Endothelial cell of umbilical vein (primary cell): Measurements from ENCODE around the gene SLC7A4. TPM values are rescaled to one million over a fixed set of nuclear protein-coding genes. Genes with fewer than 3 reads are reported as not detected.

Source experiments
- BruUV-seq: library from RNA; stranded (reverse); fragments of 400-500 nt; replicated peaks from 2 replicates; lab custom pipeline; 2021; lab: Mats Ljungman, UMichigan
- CTCF ChIA-PET: fragments of 300-600, 350-600 bp; sonication (Branson Sonifier 250); formaldehyde crosslinking; loops from one replicate; lab custom pipeline; 2021; ENCODE audit warnings: antibody characterized with exemption, inconsistent platforms; lab: Charles Lee
- POLR2A ChIA-PET: fragments of 300-600, 350-600 bp; sonication (Branson Sonifier 250); formaldehyde crosslinking; loops from one replicate; lab custom pipeline; 2021; ENCODE audit warnings: antibody characterized with exemption, inconsistent platforms; lab: Charles Lee
- DNase-seq: peaks from one replicate; pipeline ENCODE4 v3.0.0-alpha.2; 2011; ENCODE audit warnings: low read depth, low spot score
- FAIRE-seq: peaks from 2 replicates; lab custom pipeline; 2011; peaks lifted over from hg19 to GRCh38; lab: Jason Lieb, UNC
- H2AFZ ChIP-seq: 2 replicates; pipeline ENCODE4 v1.6.0; 2012; ENCODE audit warnings: low read depth, low read length, control low read depth, inconsistent platforms
- H3K27ac ChIP-seq: 2 replicates; pipeline ENCODE4 v1.5.1; 2011; ENCODE audit warnings: low read depth, mild to moderate bottlenecking, control low read depth, low read length, moderate library complexity; ENCODE audit not compliant: insufficient read depth
- H3K27me3 ChIP-seq, 2 experiments: 2 replicates each; pipeline versions ENCODE4 v1.6.0 to v1.6.1; 2011; ENCODE audit warnings: low read length in 2 of 2, mixed read lengths in 1 of 2; ENCODE audit not compliant: control insufficient read depth in 2 of 2, insufficient read depth in 2 of 2
- H3K36me3 ChIP-seq, 2 experiments: 2 replicates in 1 of 2; 3 replicates in 1 of 2; pipeline ENCODE4 v1.5.1; 2011; ENCODE audit warnings: low read length in 2 of 2, mild to moderate bottlenecking in 1 of 2, moderate library complexity in 1 of 2; ENCODE audit not compliant: control insufficient read depth in 2 of 2, insufficient read depth in 2 of 2; ENCODE audit errors: extremely low read depth in 1 of 2
- H3K4me1 ChIP-seq: 3 replicates; pipeline ENCODE4 v1.5.1; 2011; ENCODE audit warnings: mild to moderate bottlenecking, low read length; ENCODE audit not compliant: control insufficient read depth, insufficient read depth; ENCODE audit errors: extremely low read depth
- H3K4me2 ChIP-seq: 2 replicates; pipeline ENCODE4 v1.6.1; 2011; ENCODE audit warnings: low read length, control low read depth, mixed read lengths; ENCODE audit not compliant: insufficient read depth
- H3K4me3 ChIP-seq, 3 experiments: fragments of 200-600 bp in 1 of 3; sonication (generic), shearing (Covaris generic) in 1 of 3; replicated peaks in 1 of 3; 2 replicates each; pipeline ENCODE4 v1.5.1; 2011 to 2016; ENCODE audit warnings: control low read depth in 3 of 3, low read length in 3 of 3, mild to moderate bottlenecking in 2 of 3, inconsistent platforms in 1 of 3, low read depth in 1 of 3, moderate library complexity in 1 of 3; ENCODE audit not compliant: insufficient read depth in 1 of 3
- H3K79me2 ChIP-seq: 2 replicates; pipeline ENCODE4 v1.6.0; 2012; ENCODE audit warnings: low read length, inconsistent platforms; ENCODE audit not compliant: control insufficient read depth, insufficient read depth
- H3K9ac ChIP-seq: replicated peaks from 2 replicates; pipeline ENCODE3; 2011; ENCODE audit warnings: low read length, control low read depth; ENCODE audit not compliant: insufficient read depth; ENCODE audit errors: extremely low read depth
- H3K9me1 ChIP-seq: replicated peaks from 3 replicates; pipeline ENCODE4 v1.6.0; 2011; ENCODE audit warnings: mild to moderate bottlenecking, low read length; ENCODE audit not compliant: control insufficient read depth, insufficient read depth; ENCODE audit errors: extremely low read depth
- H3K9me3 ChIP-seq: replicated peaks from 2 replicates; pipeline ENCODE4 v1.5.1; 2012; ENCODE audit warnings: low read length, inconsistent platforms; ENCODE audit not compliant: control insufficient read depth, insufficient read depth
- H4K20me1 ChIP-seq: replicated peaks from 2 replicates; pipeline ENCODE3; 2011; ENCODE audit warnings: mild to moderate bottlenecking, low read length; ENCODE audit not compliant: control insufficient read depth, insufficient read depth; ENCODE audit errors: extremely low read depth
- EZH2 ChIP-seq: IDR thresholded peaks from 2 replicates; pipeline ENCODE4 v1.6.1; 2012; ENCODE audit warnings: borderline replicate concordance, low read depth, mild to moderate bottlenecking, moderate library complexity, low read length, inconsistent platforms; ENCODE audit not compliant: severe bottlenecking
- FOS ChIP-seq: IDR thresholded peaks from 2 replicates; pipeline ENCODE4 v1.6.1; 2011; ENCODE audit warnings: mild to moderate bottlenecking, low read length, moderate library complexity, borderline replicate concordance; ENCODE audit not compliant: insufficient read depth
- GATA2 ChIP-seq: IDR thresholded peaks from 2 replicates; pipeline ENCODE4 v1.7.0; 2011; ENCODE audit warnings: low read depth, mild to moderate bottlenecking, moderate library complexity, mixed read lengths, low read length; ENCODE audit not compliant: insufficient read length, insufficient read depth
- JUN ChIP-seq: IDR thresholded peaks from 2 replicates; pipeline ENCODE4 v1.6.1; 2011; ENCODE audit warnings: borderline replicate concordance, low read depth; ENCODE audit not compliant: insufficient read length, insufficient read depth
- MYC ChIP-seq: IDR thresholded peaks from one replicate; pipeline ENCODE4 v1.6.1; 2011; ENCODE audit warnings: mild to moderate bottlenecking, low read depth, low read length
- POLR2A ChIP-seq: IDR thresholded peaks from 2 replicates; pipeline ENCODE4 v1.6.1; 2012; ENCODE audit warnings: low read depth, mild to moderate bottlenecking, control low read depth, low read length
- POLR2AphosphoS5 ChIP-seq: IDR thresholded peaks from 2 replicates; pipeline ENCODE4 v1.6.1; 2012; ENCODE audit warnings: low read depth, mild to moderate bottlenecking, control low read depth, low read length, moderate library complexity; ENCODE audit not compliant: insufficient read depth
- dilution Hi-C: fragments of 300-500 bp; cut with MboI; formaldehyde crosslinking; loops from one replicate; pipeline ENCODE4 v1.15.0; 2019; ENCODE audit warnings: low sequenced_read_pairs; ENCODE audit not compliant: extremely low pct_ligation_motif_present
- intact Hi-C: fragments of 100-400 bp; cut with micrococcal nuclease; formaldehyde crosslinking; loops from one replicate; pipeline ENCODE4 v1.10.0; 2022
- polyA plus RNA-seq, 4 experiments: library from polyadenylated mRNA; depleted of rRNA in 3 of 4; stranded (reverse) in 3 of 4; unstranded in 1 of 4; fragments of >200 nt; gene quantifications; 2 replicates each; pipeline versions ENCODE4 v1.2.1 to v1.2.3, GENCODE V29; 2011 to 2012; ENCODE audit warnings: missing spikeins in 1 of 4
- total RNA-seq: library from RNA; stranded (reverse); gene quantifications from 2 replicates; pipeline ENCODE4 v1.2.3, GENCODE V29; 2021
- TF ChIP-seq, protein P1 (sequence below), 2 donors: IDR thresholded peaks; 1 replicate in 1 of 2; 2 replicates in 1 of 2; pipeline ENCODE4 v1.5.1; 2011; ENCODE audit warnings: low read length in 2 of 2, mild to moderate bottlenecking in 2 of 2, moderate library complexity in 2 of 2, control low read depth in 1 of 2, inconsistent platforms in 1 of 2, low read depth in 1 of 2; ENCODE audit not compliant: insufficient read depth in 1 of 2; ENCODE audit errors: extremely low read depth in 1 of 2
- TF ChIP-seq, protein P2 (sequence below): IDR thresholded peaks from 2 replicates; pipeline ENCODE4 v1.6.1; 2011; ENCODE audit not compliant: insufficient read depth, insufficient read length

SLC7A4 gene
- total and polyA plus RNA-seq, 2 donors (not counting 3 experiments of a cell fraction or from before 2014, with no cell fraction given): not detected

DNA sequence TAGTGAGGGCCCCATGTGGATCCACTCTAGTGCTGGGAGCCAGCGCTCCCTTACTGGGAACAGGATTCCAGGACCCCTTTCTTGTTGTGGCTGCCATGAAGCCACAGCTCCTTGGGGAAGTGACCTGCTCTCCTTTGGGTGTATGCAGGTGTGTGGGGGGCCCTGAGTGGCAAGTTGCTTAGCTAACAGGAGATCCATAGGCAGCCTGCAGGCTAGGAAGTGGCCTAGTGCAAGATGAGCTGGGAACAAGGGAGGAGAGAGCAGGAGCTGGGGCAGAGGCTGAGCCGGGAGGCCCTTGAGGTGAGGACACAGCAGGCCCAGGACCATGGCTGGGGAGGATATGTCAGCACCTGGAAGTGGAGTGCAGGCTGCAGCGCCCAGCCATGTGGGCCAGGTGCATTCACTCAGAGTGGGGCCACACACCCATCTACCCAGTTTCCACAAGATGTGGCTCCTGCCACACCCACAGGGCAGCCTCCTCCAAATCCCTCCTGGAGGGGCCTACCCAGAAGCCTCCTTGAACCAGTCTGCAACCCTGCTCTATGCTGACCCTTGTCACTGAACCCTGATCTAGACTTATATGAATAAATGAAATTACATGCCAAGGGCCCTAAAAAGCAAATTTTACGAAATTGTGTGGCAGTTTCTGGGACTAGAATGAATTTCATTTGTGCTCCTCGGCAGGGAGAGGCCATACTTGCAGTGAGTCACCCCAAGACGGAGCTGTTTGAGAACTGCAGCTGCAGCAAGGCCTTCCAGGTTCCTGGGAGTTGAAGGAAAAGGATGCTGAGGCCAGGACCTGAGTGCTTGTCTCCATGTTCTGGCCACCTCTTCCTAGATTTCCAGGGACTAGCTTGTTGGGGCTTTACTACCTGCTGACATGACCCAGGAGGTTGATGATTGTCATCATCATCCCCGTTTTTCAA is 33.7 kb downstream of the SLC7A4 start:
- Histone ChIP-seq H3K9me3 (no peaks in the 10 kb centered on the region), H3K4me1 (peaks cover 22% of the 10 kb centered on the region), H3K9me1 (no peaks in the 10 kb centered on the region), H3K79me2 (peaks cover 20% of the 10 kb centered on the region), H3K9ac (no peak overlapping the region), H3K4me2 (no peak overlapping the region), H2AFZ (no peak overlapping the region), H4K20me1 (no peaks in the 10 kb centered on the region), H3K36me3 (peaks cover 5 to 19% of the 10 kb centered on the region in 2 experiments), H3K27me3 (no peaks in the 10 kb centered on the region), H3K27ac (no peak overlapping the region), H3K4me3 (no peak overlapping the region)
- intact Hi-C loops (no loop called here), dilution Hi-C loops (no loop called here)
- POLR2A ChIA-PET: interaction anchor here (1.5 kb wide), 1 partner anchor 17 kb away, joined by 6 read pairs; the partner anchor contains the start of gene LZTR1
- CTCF ChIA-PET: interaction anchor here (1.4 kb wide), 1 partner anchor 17 kb away, joined by 3 read pairs; the partner anchor contains the start of gene LZTR1
- TF ChIP-seq POLR2AphosphoS5: no peak
- TF ChIP-seq JUN: no peak
- TF ChIP-seq EZH2: no peak
- TF ChIP-seq FOS: no peak
- TF ChIP-seq GATA2: no peak
- TF ChIP-seq MYC: no peak
- no peak for TF ChIP-seq POLR2A
- TF ChIP-seq, protein P1, sequence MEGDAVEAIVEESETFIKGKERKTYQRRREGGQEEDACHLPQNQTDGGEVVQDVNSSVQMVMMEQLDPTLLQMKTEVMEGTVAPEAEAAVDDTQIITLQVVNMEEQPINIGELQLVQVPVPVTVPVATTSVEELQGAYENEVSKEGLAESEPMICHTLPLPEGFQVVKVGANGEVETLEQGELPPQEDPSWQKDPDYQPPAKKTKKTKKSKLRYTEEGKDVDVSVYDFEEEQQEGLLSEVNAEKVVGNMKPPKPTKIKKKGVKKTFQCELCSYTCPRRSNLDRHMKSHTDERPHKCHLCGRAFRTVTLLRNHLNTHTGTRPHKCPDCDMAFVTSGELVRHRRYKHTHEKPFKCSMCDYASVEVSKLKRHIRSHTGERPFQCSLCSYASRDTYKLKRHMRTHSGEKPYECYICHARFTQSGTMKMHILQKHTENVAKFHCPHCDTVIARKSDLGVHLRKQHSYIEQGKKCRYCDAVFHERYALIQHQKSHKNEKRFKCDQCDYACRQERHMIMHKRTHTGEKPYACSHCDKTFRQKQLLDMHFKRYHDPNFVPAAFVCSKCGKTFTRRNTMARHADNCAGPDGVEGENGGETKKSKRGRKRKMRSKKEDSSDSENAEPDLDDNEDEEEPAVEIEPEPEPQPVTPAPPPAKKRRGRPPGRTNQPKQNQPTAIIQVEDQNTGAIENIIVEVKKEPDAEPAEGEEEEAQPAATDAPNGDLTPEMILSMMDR (IDR thresholded peaks at IDR 0.05; ENCODE audit: extremely low read depth in 1 of 2, insufficient read depth in 1 of 2, low read depth in 1 of 2, low read length in 2 of 2): no peak
- TF ChIP-seq, protein P2, sequence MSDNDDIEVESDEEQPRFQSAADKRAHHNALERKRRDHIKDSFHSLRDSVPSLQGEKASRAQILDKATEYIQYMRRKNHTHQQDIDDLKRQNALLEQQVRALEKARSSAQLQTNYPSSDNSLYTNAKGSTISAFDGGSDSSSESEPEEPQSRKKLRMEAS: no peak
- DNase-seq (no peak), FAIRE-seq (no peak)
- BruUV-seq: no TSS peak
